ENCODE measurements around the gene IGFBP1.

IGFBP1 gene

GRCh38 chr7:45923818-45924217 is 35.5 kb downstream of the IGFBP1 start:
- Histone ChIP-seq H3K18ac (ENCODE audit: low read length) (peak overlapping the region; percentile 84), H3K9ac (ENCODE audit: low read depth, low read length, poor library complexity) (no peak overlapping the region), H3K4me2 (ENCODE audit: insufficient read depth, low read length, poor library complexity, severe bottlenecking) (peak overlapping the region; percentile 41), H2BK12ac (ENCODE audit: low read length) (no peak overlapping the region), H2BK120ac (ENCODE audit: low read depth, low read length) (no peak overlapping the region), H3K79me1 (ENCODE audit: low read depth, low read length) (no peaks in the 10 kb centered on the region), H3K27ac (replicated peaks; ENCODE audit: low read length) (peak overlapping the region; percentile 43), H2BK15ac (ENCODE audit: low read length) (no peak overlapping the region), H4K8ac (ENCODE audit: low read depth, low read length) (no peak overlapping the region), H3K14ac (ENCODE audit: low read length) (no peak overlapping the region), H3K4ac (ENCODE audit: low read length) (no peak overlapping the region), H2BK5ac (ENCODE audit: low read length) (no peak overlapping the region), H3K36me3 (replicated peaks in 1 of 2; ENCODE audit: control insufficient read depth in 2 of 2, insufficient read depth in 2 of 2, low read length in 2 of 2) (no peaks in the 10 kb centered on the region), H3K4me3 (ENCODE audit: low read length in 2 of 2) (no peak overlapping the region), H4K91ac (ENCODE audit: low read depth, low read length, poor library complexity) (no peak overlapping the region), H3K23ac (ENCODE audit: low read depth, low read length, poor library complexity) (no peak overlapping the region), H3K4me1 (ENCODE audit: control insufficient read depth in 2 of 2, insufficient read depth in 1 of 2, low read depth in 1 of 2, low read length in 2 of 2) (peaks cover 8 to 16% of the 10 kb centered on the region in 2 donors), H3K27me3 (ENCODE audit: control insufficient read depth in 3 of 3, insufficient read depth in 3 of 3, low read depth in 1 of 3, low read length in 3 of 3) (peaks cover 0 to 21% (median 13%) of the 10 kb centered on the region in 3 experiments), H3K9me3 (replicated peaks in 1 of 2; ENCODE audit: control insufficient read depth in 2 of 2, insufficient read depth in 1 of 2, low read depth in 1 of 2, low read length in 2 of 2) (peaks cover 0 to 4% of the 10 kb centered on the region in 2 donors), H2AFZ (ENCODE audit: low read length) (no peak overlapping the region), H2AK5ac (ENCODE audit: low read depth, low read length) (no peak overlapping the region)
- no CpG with 5 or more reads among the region's 6 CpGs for WGBS, 2 donors (ENCODE audit: extremely low coverage in 2 of 2, insufficient read length in 2 of 2, insufficient replicate concordance in 1 of 2)
- DNase-seq (ENCODE audit: low spot score): no peak

- no CpG with 5 or more reads among the region's 5 CpGs for WGBS, 2 donors (ENCODE audit: extremely low coverage in 2 of 2, insufficient read length in 2 of 2, insufficient replicate concordance in 1 of 2)
- no peak for DNase-seq (ENCODE audit: low spot score)
- Histone ChIP-seq H2BK5ac (ENCODE audit: low read length) (no peak overlapping the region), H3K18ac (ENCODE audit: low read length) (no peak overlapping the region), H3K23ac (ENCODE audit: low read depth, low read length, poor library complexity) (no peak overlapping the region), H2BK12ac (ENCODE audit: low read length) (no peak overlapping the region), H2BK15ac (ENCODE audit: low read length) (no peak overlapping the region), H2BK120ac (ENCODE audit: low read depth, low read length) (no peak overlapping the region), H2AK5ac (ENCODE audit: low read depth, low read length) (no peak overlapping the region), H3K9ac (ENCODE audit: low read depth, low read length, poor library complexity) (no peak overlapping the region), H2AFZ (ENCODE audit: low read length) (no peak overlapping the region), H3K27ac (replicated peaks; ENCODE audit: low read length) (no peak overlapping the region), H3K36me3 (replicated peaks in 1 of 2; ENCODE audit: control insufficient read depth in 2 of 2, insufficient read depth in 2 of 2, low read length in 2 of 2) (no peaks in the 10 kb centered on the region), H3K4me1 (ENCODE audit: control insufficient read depth in 2 of 2, insufficient read depth in 1 of 2, low read depth in 1 of 2, low read length in 2 of 2) (peaks cover 8 to 16% of the 10 kb centered on the region in 2 donors), H3K4me2 (ENCODE audit: insufficient read depth, low read length, poor library complexity, severe bottlenecking) (no peak overlapping the region), H3K79me1 (ENCODE audit: low read depth, low read length) (no peaks in the 10 kb centered on the region), H3K9me3 (replicated peaks in 1 of 2; ENCODE audit: control insufficient read depth in 2 of 2, insufficient read depth in 1 of 2, low read depth in 1 of 2, low read length in 2 of 2) (peaks cover 0 to 4% of the 10 kb centered on the region in 2 donors), H4K8ac (ENCODE audit: low read depth, low read length) (no peak overlapping the region), H3K4me3 (ENCODE audit: low read length in 2 of 2) (no peak overlapping the region), H3K4ac (ENCODE audit: low read length) (no peak overlapping the region), H3K14ac (ENCODE audit: low read length) (no peak overlapping the region), H3K27me3 (ENCODE audit: control insufficient read depth in 3 of 3, insufficient read depth in 3 of 3, low read depth in 1 of 3, low read length in 3 of 3) (peaks cover 0 to 17% (median 13%) of the 10 kb centered on the region in 3 experiments), H4K91ac (ENCODE audit: low read depth, low read length, poor library complexity) (no peak overlapping the region)
Observed at GRCh38 chr7:45924283-45924682, 36.0 kb downstream of the IGFBP1 start.

DNA sequence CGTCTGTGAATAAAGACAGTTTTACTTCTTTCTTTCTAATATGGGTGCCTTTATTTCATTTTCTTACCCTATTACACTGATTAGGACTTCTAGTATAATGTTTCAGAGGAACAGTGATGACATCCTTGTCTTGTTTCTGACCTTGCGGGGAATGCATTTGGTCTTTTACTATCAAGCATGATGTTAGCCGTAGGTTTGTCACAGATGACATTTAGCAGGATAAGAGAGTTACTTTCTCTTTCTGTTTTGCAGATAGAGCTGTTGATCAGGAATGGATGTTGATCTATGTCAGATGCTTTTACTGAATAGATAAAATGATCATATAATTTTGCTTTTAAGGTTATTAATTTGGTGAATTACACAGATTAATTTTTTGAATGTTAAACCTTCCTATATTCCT is 39.4 kb downstream of the IGFBP1 start:
- no peak overlapping the region for H4K91ac ChIP-seq (ENCODE audit: low read depth, low read length, poor library complexity)
- H3K79me1 ChIP-seq (ENCODE audit: low read depth, low read length): no peaks in the 10 kb centered on the region
- H3K23ac ChIP-seq (ENCODE audit: low read depth, low read length, poor library complexity): no peak overlapping the region
- no peak overlapping the region for H3K4ac ChIP-seq (ENCODE audit: low read length)
- H3K4me2 ChIP-seq (ENCODE audit: insufficient read depth, low read length, poor library complexity, severe bottlenecking): no peak overlapping the region
- H2BK12ac ChIP-seq (ENCODE audit: low read length): no peak overlapping the region
- no peak overlapping the region for H2AK5ac ChIP-seq (ENCODE audit: low read depth, low read length)
- H3K36me3 ChIP-seq (replicated peaks in 1 of 2; ENCODE audit: control insufficient read depth in 2 of 2, insufficient read depth in 2 of 2, low read length in 2 of 2): no peaks in the 10 kb centered on the region
- no peaks in the 10 kb centered on the region for H3K27me3 ChIP-seq (ENCODE audit: control insufficient read depth in 3 of 3, insufficient read depth in 3 of 3, low read depth in 1 of 3, low read length in 3 of 3)
- peaks cover 0 to 4% of the 10 kb centered on the region in 2 donors for H3K9me3 ChIP-seq (replicated peaks in 1 of 2; ENCODE audit: control insufficient read depth in 2 of 2, insufficient read depth in 1 of 2, low read depth in 1 of 2, low read length in 2 of 2)
- no peak for DNase-seq (ENCODE audit: low spot score)
- H3K14ac ChIP-seq (ENCODE audit: low read length): no peak overlapping the region
- peaks cover 3 to 12% of the 10 kb centered on the region in 2 donors for H3K4me1 ChIP-seq (ENCODE audit: control insufficient read depth in 2 of 2, insufficient read depth in 1 of 2, low read depth in 1 of 2, low read length in 2 of 2)
- no peak overlapping the region for H4K8ac ChIP-seq (ENCODE audit: low read depth, low read length)
- no peak overlapping the region for H2BK120ac ChIP-seq (ENCODE audit: low read depth, low read length)
- no peak overlapping the region for H3K9ac ChIP-seq (ENCODE audit: low read depth, low read length, poor library complexity)
- no peak overlapping the region for H3K27ac ChIP-seq (replicated peaks; ENCODE audit: low read length)
- no peak overlapping the region for H3K4me3 ChIP-seq (ENCODE audit: low read length in 2 of 2)
- H2BK5ac ChIP-seq (ENCODE audit: low read length): no peak overlapping the region
- no peak overlapping the region for H2AFZ ChIP-seq (ENCODE audit: low read length)
- H3K18ac ChIP-seq (ENCODE audit: low read length): no peak overlapping the region
- WGBS, 2 donors (ENCODE audit: extremely low coverage in 2 of 2, insufficient read length in 2 of 2, insufficient replicate concordance in 1 of 2): no CpG with 5 or more reads among the region's 3 CpGs
- no peak overlapping the region for H2BK15ac ChIP-seq (ENCODE audit: low read length)

- Histone ChIP-seq H3K4me3 (ENCODE audit: low read length in 2 of 2) (no peak overlapping the region), H3K18ac (ENCODE audit: low read length) (no peak overlapping the region), H3K4ac (ENCODE audit: low read length) (no peak overlapping the region), H3K27ac (replicated peaks; ENCODE audit: low read length) (no peak overlapping the region), H3K27me3 (ENCODE audit: control insufficient read depth in 3 of 3, insufficient read depth in 3 of 3, low read depth in 1 of 3, low read length in 3 of 3) (no peaks in the 10 kb centered on the region), H3K9me3 (replicated peaks in 1 of 2; ENCODE audit: control insufficient read depth in 2 of 2, insufficient read depth in 1 of 2, low read depth in 1 of 2, low read length in 2 of 2) (peaks cover 0 to 4% of the 10 kb centered on the region in 2 donors), H3K36me3 (replicated peaks in 1 of 2; ENCODE audit: control insufficient read depth in 2 of 2, insufficient read depth in 2 of 2, low read length in 2 of 2) (no peaks in the 10 kb centered on the region), H3K23ac (ENCODE audit: low read depth, low read length, poor library complexity) (no peak overlapping the region), H4K8ac (ENCODE audit: low read depth, low read length) (no peak overlapping the region), H2BK12ac (ENCODE audit: low read length) (no peak overlapping the region), H2AK5ac (ENCODE audit: low read depth, low read length) (no peak overlapping the region), H2BK15ac (ENCODE audit: low read length) (no peak overlapping the region), H3K14ac (ENCODE audit: low read length) (no peak overlapping the region), H2BK5ac (ENCODE audit: low read length) (no peak overlapping the region), H2BK120ac (ENCODE audit: low read depth, low read length) (no peak overlapping the region), H4K91ac (ENCODE audit: low read depth, low read length, poor library complexity) (no peak overlapping the region), H3K79me1 (ENCODE audit: low read depth, low read length) (no peaks in the 10 kb centered on the region), H2AFZ (ENCODE audit: low read length) (no peak overlapping the region), H3K4me2 (ENCODE audit: insufficient read depth, low read length, poor library complexity, severe bottlenecking) (no peak overlapping the region), H3K9ac (ENCODE audit: low read depth, low read length, poor library complexity) (no peak overlapping the region), H3K4me1 (ENCODE audit: control insufficient read depth in 2 of 2, insufficient read depth in 1 of 2, low read depth in 1 of 2, low read length in 2 of 2) (no peaks in the 10 kb centered on the region)
- no peak for DNase-seq (ENCODE audit: low spot score)
Observed at GRCh38 chr7:45930967-45931366, 42.7 kb downstream of the IGFBP1 start.

Data from neuronal stem cell (in vitro differentiated cells).